ENCODE results near the gene GATD1.

DNA sequence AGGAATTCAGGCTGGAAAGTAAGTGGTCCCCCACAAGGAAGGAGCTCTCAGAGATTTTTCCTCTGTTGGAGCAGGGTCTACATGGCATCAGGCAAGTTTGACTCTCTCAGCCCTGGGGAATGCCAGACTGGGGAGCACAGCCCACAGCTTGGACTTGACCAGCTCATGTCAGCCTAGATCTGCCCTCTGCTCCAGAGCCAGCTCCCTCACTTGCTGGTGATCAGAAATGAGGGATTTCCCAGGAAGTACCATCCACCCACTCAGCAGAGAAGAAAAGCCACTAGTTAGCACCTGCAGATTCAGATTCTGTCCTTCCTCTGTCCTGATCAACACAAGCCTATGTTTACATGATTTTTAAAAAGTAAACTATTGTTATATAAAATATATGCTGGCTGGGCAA, 17.1 kb downstream of the GATD1 start:
- no peak for TF ChIP-seq CTCF (conservative IDR thresholded peaks at IDR 0.05; ENCODE audit: low read depth, low read length)
- TF ChIP-seq EZH2 (IDR thresholded peaks at IDR 0.05; ENCODE audit: borderline replicate concordance, low read depth, low read length, poor library complexity, severe bottlenecking): no peak
